Measurements from ENCODE around the gene RFESD.

RFESD gene

DNA sequence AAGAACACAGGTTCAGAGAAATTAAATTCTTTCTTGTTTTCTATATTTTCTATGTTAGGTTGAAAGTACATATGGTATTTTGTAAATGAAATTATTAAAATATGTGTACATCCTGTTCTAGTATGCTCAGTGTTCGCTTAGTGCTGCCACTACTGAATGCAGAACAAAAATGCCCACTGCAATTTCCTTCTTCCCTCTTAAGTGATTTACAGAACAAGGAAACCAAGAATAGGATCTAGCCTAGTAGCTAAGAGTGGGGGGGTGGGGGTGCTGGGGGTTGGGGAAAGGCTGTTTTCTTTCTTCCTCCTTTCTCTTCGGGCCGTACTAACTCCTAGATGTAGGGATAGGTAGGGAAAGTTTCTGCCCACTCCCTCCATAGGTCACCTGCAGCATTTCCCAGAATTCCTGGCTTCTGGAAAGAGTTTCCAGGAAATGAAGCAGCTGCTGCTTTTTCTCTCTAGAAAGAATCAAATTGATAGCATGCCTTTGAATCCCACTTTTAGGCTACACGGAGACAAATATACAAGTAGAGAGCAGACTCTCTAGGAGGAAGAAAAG lies 20.6 kb downstream of the RFESD start:
- TF ChIP-seq FOXP2 (optimal IDR thresholded peaks at IDR 0.05; ENCODE audit: borderline replicate concordance, extremely low read depth, extremely low read length, insufficient read depth) (no peak), POLR2AphosphoS5 (IDR thresholded peaks at IDR 0.05; ENCODE audit: low read depth, low read length) (no peak), SIN3A (IDR thresholded peaks at IDR 0.05; ENCODE audit: borderline replicate concordance, insufficient read depth, low read length) (no peak), TAF1 (IDR thresholded peaks at IDR 0.05; ENCODE audit: borderline replicate concordance, insufficient read depth, low read length) (no peak)
- TF ChIP-seq, protein P1, sequence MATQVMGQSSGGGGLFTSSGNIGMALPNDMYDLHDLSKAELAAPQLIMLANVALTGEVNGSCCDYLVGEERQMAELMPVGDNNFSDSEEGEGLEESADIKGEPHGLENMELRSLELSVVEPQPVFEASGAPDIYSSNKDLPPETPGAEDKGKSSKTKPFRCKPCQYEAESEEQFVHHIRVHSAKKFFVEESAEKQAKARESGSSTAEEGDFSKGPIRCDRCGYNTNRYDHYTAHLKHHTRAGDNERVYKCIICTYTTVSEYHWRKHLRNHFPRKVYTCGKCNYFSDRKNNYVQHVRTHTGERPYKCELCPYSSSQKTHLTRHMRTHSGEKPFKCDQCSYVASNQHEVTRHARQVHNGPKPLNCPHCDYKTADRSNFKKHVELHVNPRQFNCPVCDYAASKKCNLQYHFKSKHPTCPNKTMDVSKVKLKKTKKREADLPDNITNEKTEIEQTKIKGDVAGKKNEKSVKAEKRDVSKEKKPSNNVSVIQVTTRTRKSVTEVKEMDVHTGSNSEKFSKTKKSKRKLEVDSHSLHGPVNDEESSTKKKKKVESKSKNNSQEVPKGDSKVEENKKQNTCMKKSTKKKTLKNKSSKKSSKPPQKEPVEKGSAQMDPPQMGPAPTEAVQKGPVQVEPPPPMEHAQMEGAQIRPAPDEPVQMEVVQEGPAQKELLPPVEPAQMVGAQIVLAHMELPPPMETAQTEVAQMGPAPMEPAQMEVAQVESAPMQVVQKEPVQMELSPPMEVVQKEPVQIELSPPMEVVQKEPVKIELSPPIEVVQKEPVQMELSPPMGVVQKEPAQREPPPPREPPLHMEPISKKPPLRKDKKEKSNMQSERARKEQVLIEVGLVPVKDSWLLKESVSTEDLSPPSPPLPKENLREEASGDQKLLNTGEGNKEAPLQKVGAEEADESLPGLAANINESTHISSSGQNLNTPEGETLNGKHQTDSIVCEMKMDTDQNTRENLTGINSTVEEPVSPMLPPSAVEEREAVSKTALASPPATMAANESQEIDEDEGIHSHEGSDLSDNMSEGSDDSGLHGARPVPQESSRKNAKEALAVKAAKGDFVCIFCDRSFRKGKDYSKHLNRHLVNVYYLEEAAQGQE (IDR thresholded peaks at IDR 0.05; ENCODE audit: insufficient read depth in 1 of 2, low read depth in 2 of 2, low read length in 2 of 2): no peak

DNA sequence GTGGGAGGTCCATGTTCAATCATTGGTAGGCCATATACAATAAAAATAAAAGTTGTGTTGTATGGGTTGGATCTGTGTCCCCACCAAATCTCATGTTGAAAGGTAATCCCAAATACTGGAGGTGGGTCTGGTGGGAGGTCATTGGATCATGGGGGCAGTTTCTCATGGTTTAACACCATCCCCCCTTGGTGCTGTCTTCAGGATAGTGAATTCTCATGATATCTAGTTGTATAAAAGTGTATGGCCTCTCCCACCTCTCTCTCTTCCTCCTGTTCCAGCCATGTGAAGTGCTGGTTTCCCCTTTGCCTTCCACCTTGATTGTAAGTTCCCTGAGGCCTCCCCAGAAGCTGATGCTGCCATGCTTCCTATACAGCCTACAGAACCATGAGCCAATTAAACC lies 21.1 kb downstream of the RFESD start:
- TF ChIP-seq POLR2AphosphoS5 (IDR thresholded peaks at IDR 0.05; ENCODE audit: low read depth, low read length) (no peak), TAF1 (IDR thresholded peaks at IDR 0.05; ENCODE audit: borderline replicate concordance, insufficient read depth, low read length) (no peak), FOXP2 (optimal IDR thresholded peaks at IDR 0.05; ENCODE audit: borderline replicate concordance, extremely low read depth, extremely low read length, insufficient read depth) (no peak), SIN3A (IDR thresholded peaks at IDR 0.05; ENCODE audit: borderline replicate concordance, insufficient read depth, low read length) (no peak)
- TF ChIP-seq, protein P1 (IDR thresholded peaks at IDR 0.05; ENCODE audit: insufficient read depth in 1 of 2, low read depth in 2 of 2, low read length in 2 of 2): no peak

DNA sequence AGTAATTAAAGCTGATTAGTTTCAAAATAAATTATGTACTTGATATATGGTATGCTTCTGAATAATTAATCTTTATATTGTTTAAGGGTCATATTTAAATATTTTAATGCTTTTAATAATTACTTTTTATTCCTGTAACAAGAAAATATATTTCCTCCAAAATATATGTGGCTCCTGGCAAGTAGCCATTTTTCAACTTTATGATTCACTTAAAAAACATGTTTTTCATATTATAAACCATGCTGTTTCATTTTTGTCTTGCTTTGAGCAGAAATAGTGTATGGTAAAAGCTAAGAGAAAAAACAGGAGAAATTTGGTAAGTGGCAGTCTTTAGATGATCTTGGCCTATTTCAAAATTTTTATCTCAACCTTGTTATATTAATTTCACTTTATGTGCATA lies 21.6 kb downstream of the RFESD start:
- TF ChIP-seq SIN3A (IDR thresholded peaks at IDR 0.05; ENCODE audit: borderline replicate concordance, insufficient read depth, low read length) (no peak), TAF1 (IDR thresholded peaks at IDR 0.05; ENCODE audit: borderline replicate concordance, insufficient read depth, low read length) (no peak), POLR2AphosphoS5 (IDR thresholded peaks at IDR 0.05; ENCODE audit: low read depth, low read length) (no peak), FOXP2 (optimal IDR thresholded peaks at IDR 0.05; ENCODE audit: borderline replicate concordance, extremely low read depth, extremely low read length, insufficient read depth) (no peak)
- TF ChIP-seq, protein P1 (IDR thresholded peaks at IDR 0.05; ENCODE audit: insufficient read depth in 1 of 2, low read depth in 2 of 2, low read length in 2 of 2): no peak

DNA sequence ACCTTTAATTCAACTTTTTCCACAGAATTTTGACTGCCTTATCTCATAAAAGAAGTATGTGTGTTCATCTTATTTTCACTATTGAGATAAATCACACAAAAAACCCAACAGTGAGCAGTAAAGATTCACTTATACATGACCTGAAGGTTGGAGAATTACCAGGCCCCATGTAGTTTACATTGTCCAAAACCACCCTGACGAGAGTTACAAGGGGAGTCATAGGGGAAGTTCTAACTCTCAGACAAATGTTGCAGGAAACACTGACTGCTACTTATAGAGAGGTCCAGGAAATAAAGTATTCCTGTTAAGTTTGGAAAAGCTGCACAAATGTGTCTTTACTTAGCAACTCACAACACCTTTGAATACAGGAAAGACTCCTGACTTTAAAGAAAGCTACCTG lies 22.2 kb downstream of the RFESD start:
- TF ChIP-seq POLR2AphosphoS5 (IDR thresholded peaks at IDR 0.05; ENCODE audit: low read depth, low read length) (no peak), SIN3A (IDR thresholded peaks at IDR 0.05; ENCODE audit: borderline replicate concordance, insufficient read depth, low read length) (no peak), FOXP2 (optimal IDR thresholded peaks at IDR 0.05; ENCODE audit: borderline replicate concordance, extremely low read depth, extremely low read length, insufficient read depth) (no peak), TAF1 (IDR thresholded peaks at IDR 0.05; ENCODE audit: borderline replicate concordance, insufficient read depth, low read length) (no peak)
- TF ChIP-seq, protein P1 (IDR thresholded peaks at IDR 0.05; ENCODE audit: insufficient read depth in 1 of 2, low read depth in 2 of 2, low read length in 2 of 2): no peak

Data from PFSK-1 (cell line).